ENCODE measurements around the gene GPR84. TPM values are rescaled to one million over a fixed set of nuclear protein-coding genes. Genes with fewer than 3 reads are reported as not detected.
"Not testable (repeated sequence)": the region's sequence is repeated elsewhere in the genome, so short reads cannot be mapped to it uniquely, and the experiment has no call there.

Gene GPR84
- total and polyA plus RNA-seq, 5 donors from 2014 or later, result not detected

DNA sequence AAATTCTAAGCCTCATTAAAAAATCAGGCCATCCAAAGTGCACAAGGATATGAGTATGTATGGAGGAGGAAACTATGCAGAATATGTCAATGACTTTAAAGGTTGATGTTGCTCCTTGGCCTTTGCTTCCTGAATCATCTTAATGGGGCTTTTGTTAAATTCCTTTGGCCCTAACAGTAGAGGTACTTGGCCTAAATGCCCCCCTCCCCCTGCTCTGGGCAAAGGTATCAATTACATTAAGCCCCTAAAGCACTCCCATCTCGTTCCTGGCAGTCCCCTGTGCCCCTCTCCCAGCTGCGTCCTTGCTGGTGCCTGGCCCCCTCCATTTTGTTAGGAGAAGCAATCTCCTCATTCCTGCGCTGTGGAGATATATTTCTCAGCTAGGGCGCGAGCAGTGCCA lies 34.5 kb downstream of the GPR84 start:
- H3K4me3 ChIP-seq (ENCODE audit: low read depth, low read length), result no peak overlapping the region
- no peaks in the 10 kb centered on the region for H3K9me3 Mint-ChIP-seq
- H3K4me1 Mint-ChIP-seq, result peaks cover 13 to 76% (median 49%) of the 10 kb centered on the region in 4 donors
- peaks cover 10% of the 10 kb centered on the region for H3K36me3 Mint-ChIP-seq
- H3K27ac Mint-ChIP-seq, result peak overlapping the region in 1 of 3 donors; percentile 92
- peaks cover 4% of the 10 kb centered on the region for H3K27me3 Mint-ChIP-seq
- no peak overlapping the region for H3K27ac ChIP-seq (ENCODE audit: insufficient read depth, low read length, poor library complexity, severe bottlenecking)
- ATAC-seq (ENCODE audit: low read depth in 2 of 2) (no peak), DNase-seq (no peak)
- peaks cover 3% of the 10 kb centered on the region for H3K36me3 ChIP-seq (ENCODE audit: control insufficient read depth, insufficient read depth, low read length)
- peak overlapping the region in 1 of 4 donors; percentile 20 for H3K4me3 Mint-ChIP-seq
- H3K9me3 ChIP-seq (ENCODE audit: control insufficient read depth in 2 of 2, low read length in 2 of 2), result no peaks in the 10 kb centered on the region
- no peaks in the 10 kb centered on the region for H3K27me3 ChIP-seq (ENCODE audit: control insufficient read depth, insufficient read depth, low read length)
- H3K4me1 ChIP-seq (ENCODE audit: control insufficient read depth, insufficient read depth, low read length, poor library complexity, severe bottlenecking), result peaks cover 56% of the 10 kb centered on the region

DNA sequence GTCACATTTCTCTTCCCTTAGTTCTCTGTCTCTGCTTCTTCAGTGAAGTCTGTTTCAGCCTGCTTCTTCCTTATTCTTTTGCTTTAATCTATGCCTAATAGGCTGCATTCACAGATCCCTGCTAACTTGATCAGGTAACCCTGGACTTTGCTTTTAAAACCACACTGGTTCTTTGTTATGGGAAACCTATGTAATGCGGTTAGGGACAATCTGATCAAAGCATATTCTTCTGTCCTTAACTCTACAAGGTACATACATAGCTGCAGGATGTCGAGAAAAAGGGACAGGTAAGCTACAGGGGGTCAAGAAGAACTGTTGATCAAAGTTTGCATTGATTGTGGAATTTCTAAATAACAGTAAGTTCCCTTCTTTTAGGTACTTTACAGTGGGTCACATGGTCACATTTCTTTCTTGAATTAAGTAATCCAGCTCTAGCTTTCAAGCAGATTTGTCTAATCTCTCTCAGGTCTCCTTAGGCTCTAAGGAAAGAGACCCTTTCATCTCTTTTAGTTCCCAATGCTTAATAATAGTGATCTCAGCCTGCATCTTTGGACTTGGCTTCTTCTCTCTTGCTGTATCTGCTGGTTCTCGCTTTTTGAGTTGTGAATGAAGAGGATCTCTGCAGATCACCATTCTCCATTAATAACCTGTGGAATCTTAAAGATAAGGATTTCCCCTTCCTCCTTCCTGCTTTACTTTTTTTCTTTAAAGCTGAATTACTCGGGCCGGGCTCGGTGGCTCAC lies 35.5 kb downstream of the GPR84 start:
- no peak overlapping the region for H3K27ac ChIP-seq (ENCODE audit: insufficient read depth, low read length, poor library complexity, severe bottlenecking)
- no peak for DNase-seq
- no peaks in the 10 kb centered on the region for H3K9me3 Mint-ChIP-seq

DNA sequence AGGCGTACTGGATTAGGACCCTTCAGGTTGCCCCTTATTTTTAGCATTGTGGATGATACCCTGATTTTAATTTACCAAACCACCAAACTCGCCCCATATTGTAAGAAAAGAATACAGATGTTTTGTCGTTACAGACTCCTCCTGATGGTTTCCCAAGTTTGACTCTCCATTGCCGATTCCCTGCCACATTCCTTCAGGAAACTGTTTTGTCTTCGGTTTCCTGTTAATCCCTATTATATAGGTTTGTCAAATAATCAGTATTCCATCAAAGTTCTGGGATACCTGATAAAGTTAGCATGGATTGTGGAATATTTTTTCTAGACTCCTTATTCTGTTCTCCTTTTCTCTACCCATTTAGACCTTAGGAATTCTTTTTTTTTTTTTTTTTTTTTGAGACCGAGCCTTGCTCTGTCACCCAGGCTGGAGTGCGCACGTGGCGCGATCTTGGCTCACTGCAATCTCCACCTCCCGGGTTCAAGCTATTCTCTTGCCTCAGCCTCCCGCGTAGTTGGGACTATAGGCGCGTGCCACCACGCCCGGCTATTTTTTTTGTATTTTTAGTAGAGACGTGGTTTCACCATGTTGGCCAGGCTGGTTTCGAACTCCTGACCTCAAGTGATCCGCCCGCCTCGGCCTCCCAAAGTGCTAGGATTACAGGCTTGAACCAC lies 38.7 kb downstream of the GPR84 start:
- peaks cover 36% of the 10 kb centered on the region for H3K4me1 ChIP-seq (ENCODE audit: control insufficient read depth, insufficient read depth, low read length, poor library complexity, severe bottlenecking)
- H3K27ac ChIP-seq (ENCODE audit: insufficient read depth, low read length, poor library complexity, severe bottlenecking), result peak overlapping the region; percentile 65
- H3K36me3 ChIP-seq (ENCODE audit: control insufficient read depth, insufficient read depth, low read length); DNase-seq; H3K36me3 Mint-ChIP-seq; H3K27me3 Mint-ChIP-seq; H3K9me3 Mint-ChIP-seq; ATAC-seq (ENCODE audit: low read depth in 2 of 2); H3K27me3 ChIP-seq (ENCODE audit: control insufficient read depth, insufficient read depth, low read length); H3K9me3 ChIP-seq (ENCODE audit: control insufficient read depth in 2 of 2, low read length in 2 of 2): not testable (repeated sequence)
- Mint-ChIP-seq H3K4me1 (peaks cover 10 to 51% (median 37%) of the 10 kb centered on the region in 4 donors), H3K4me3 (peak overlapping the region; percentile 93 to 100 (median 99)), H3K27ac (peak overlapping the region; percentile 94 to 100 (median 98))
- H3K4me3 ChIP-seq (ENCODE audit: low read depth, low read length), result peak overlapping the region; percentile 96

More for the DNA sequence above, 35.5 kb downstream of the GPR84 start:
- peak overlapping the region in 2 of 4 donors; percentile 57 to 76 for H3K4me3 Mint-ChIP-seq
- Histone ChIP-seq H3K4me3 (ENCODE audit: low read depth, low read length) (no peak overlapping the region), H3K36me3 (ENCODE audit: control insufficient read depth, insufficient read depth, low read length) (peaks cover 3% of the 10 kb centered on the region), H3K27me3 (ENCODE audit: control insufficient read depth, insufficient read depth, low read length) (no peaks in the 10 kb centered on the region), H3K9me3 (ENCODE audit: control insufficient read depth in 2 of 2, low read length in 2 of 2) (no peaks in the 10 kb centered on the region), H3K4me1 (ENCODE audit: control insufficient read depth, insufficient read depth, low read length, poor library complexity, severe bottlenecking) (peaks cover 58% of the 10 kb centered on the region)
- no peak for ATAC-seq (ENCODE audit: low read depth in 2 of 2)
- H3K4me1 Mint-ChIP-seq, result peaks cover 13 to 75% (median 55%) of the 10 kb centered on the region in 4 donors
- H3K27me3 Mint-ChIP-seq, result peaks cover 7% of the 10 kb centered on the region
- peaks cover 10% of the 10 kb centered on the region for H3K36me3 Mint-ChIP-seq
- peak overlapping the region; percentile 3 to 92 (median 37) for H3K27ac Mint-ChIP-seq

DNA sequence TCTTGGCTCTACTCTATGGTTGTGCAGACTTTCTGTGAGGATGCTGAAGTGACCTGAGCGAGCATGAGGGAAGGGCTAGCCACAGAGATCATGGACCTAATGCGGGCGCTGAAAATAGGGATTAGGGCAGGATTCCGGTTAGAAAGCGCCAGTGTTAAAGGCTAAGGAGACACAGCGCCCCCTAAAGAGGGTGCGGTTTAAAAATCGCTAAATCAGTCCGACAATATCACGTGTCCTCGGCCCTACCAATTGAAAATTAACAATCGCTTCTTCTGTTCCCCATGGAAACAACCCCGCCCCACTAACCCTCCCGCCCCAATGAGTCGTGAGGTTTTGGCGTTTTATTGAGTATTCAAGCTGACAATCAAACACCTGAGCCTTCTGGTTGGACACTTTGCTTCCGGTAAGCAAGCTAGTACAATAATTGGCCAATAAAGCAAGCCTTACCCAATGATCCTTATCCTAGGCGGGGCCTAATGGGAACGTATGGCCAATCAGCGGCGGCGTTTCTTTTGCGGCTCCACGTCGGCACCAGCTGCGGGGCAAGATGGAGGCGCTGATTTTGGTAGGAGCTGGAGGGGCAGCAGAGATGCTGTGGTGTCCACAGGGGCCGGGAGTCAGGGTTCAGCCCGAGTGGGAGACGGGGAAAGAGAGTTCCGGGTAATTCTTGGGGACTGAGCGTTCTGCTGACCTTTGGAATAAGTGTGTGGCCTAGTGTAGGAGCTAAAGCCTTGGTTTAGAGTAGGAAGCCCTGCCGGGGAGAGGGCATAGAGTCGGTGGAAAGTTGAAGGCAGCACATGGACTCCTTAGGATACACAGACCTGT lies 39.5 kb downstream of the GPR84 start, which contains the start of gene COPZ1:
Gene COPZ1, plus strand, starts transcription at position 515 of the 825 bp plus-strand sequence. Its CDS starts 33 bp downstream, at position 548.
- Histone ChIP-seq H3K27ac (ENCODE audit: insufficient read depth, low read length, poor library complexity, severe bottlenecking) (peak within 1 kb of the TSS; percentile 65), H3K27me3 (ENCODE audit: control insufficient read depth, insufficient read depth, low read length) (no peaks in the 10 kb centered on the region), H3K36me3 (ENCODE audit: control insufficient read depth, insufficient read depth, low read length) (no peaks in the 10 kb centered on the region), H3K4me1 (ENCODE audit: control insufficient read depth, insufficient read depth, low read length, poor library complexity, severe bottlenecking) (peaks cover 29% of the 10 kb centered on the region), H3K4me3 (ENCODE audit: low read depth, low read length) (peak within 1 kb of the TSS; percentile 96), H3K9me3 (ENCODE audit: control insufficient read depth in 2 of 2, low read length in 2 of 2) (no peaks in the 10 kb centered on the region)
- peaks cover 4 to 44% (median 32%) of the 10 kb centered on the region in 4 donors for H3K4me1 Mint-ChIP-seq
- peak within 1 kb of the TSS; percentile 93 to 100 (median 99) for H3K4me3 Mint-ChIP-seq
- H3K36me3 Mint-ChIP-seq, result peaks cover 8% of the 10 kb centered on the region
- peaks cover 7% of the 10 kb centered on the region for H3K27me3 Mint-ChIP-seq
- DNase-seq (peak; percentile 87 to 99 (median 96)), ATAC-seq (ENCODE audit: low read depth in 2 of 2) (peak; percentile 97)
- peak within 1 kb of the TSS; percentile 94 to 100 (median 98) for H3K27ac Mint-ChIP-seq
- H3K9me3 Mint-ChIP-seq, result no peaks in the 10 kb centered on the region

DNA sequence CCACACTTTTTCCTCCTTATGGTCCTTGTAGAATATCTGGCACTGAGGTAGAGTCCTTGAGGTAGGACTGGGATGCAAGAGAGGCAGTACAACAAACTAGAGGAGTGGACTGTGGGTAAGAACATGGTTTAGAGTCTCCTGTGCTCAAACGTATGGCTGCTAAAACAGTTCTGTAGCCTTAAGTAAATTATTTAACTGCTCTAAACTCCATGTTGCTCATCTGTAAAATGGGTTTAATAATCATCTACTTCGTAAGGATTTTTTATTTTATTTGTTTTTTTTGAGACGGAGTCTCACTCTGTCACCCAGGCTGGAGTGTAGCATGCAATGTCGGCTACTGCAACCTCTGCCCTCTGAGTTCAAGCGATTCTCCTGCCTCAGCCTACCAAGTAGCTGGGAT lies 42.9 kb downstream of the GPR84 start:
- Mint-ChIP-seq H3K27me3 (peaks cover 7% of the 10 kb centered on the region), H3K36me3 (peaks cover 4% of the 10 kb centered on the region), H3K27ac (no peak overlapping the region), H3K9me3 (no peaks in the 10 kb centered on the region), H3K4me1 (peaks cover 4 to 19% (median 11%) of the 10 kb centered on the region in 4 donors), H3K4me3 (no peak overlapping the region)
- H3K36me3 ChIP-seq (ENCODE audit: control insufficient read depth, insufficient read depth, low read length), result no peaks in the 10 kb centered on the region
- H3K27me3 ChIP-seq (ENCODE audit: control insufficient read depth, insufficient read depth, low read length), result no peaks in the 10 kb centered on the region
- H3K27ac ChIP-seq (ENCODE audit: insufficient read depth, low read length, poor library complexity, severe bottlenecking), result no peak overlapping the region
- peaks cover 12% of the 10 kb centered on the region for H3K4me1 ChIP-seq (ENCODE audit: control insufficient read depth, insufficient read depth, low read length, poor library complexity, severe bottlenecking)
- no peak overlapping the region for H3K4me3 ChIP-seq (ENCODE audit: low read depth, low read length)
- ATAC-seq (ENCODE audit: low read depth in 2 of 2), result no peak
- H3K9me3 ChIP-seq (ENCODE audit: control insufficient read depth in 2 of 2, low read length in 2 of 2), result no peaks in the 10 kb centered on the region
- DNase-seq, result no peak

Other genes starting within 250 kb of the GPR84 start
- gene SMUG1, start 175.5 kb downstream of the GPR84 start, total RNA-seq, result 13.0 TPM
- 10 to 100 TPM; 24.5 to 38.1 (median 30.7) TPM for gene SMUG1, start 175.5 kb downstream of the GPR84 start, polyA plus RNA-seq
- 38.9 TPM for gene CBX5, start 84.4 kb downstream of the GPR84 start, total RNA-seq
- 10 to 100 TPM; 18.2 to 21.5 (median 19.6) TPM for gene CBX5, start 84.4 kb downstream of the GPR84 start, polyA plus RNA-seq
- gene HNRNPA1, start 83.8 kb downstream of the GPR84 start, total RNA-seq, result 1,288 TPM
- 100 to 1,000 TPM; 750 to 913 (median 830) TPM for gene HNRNPA1, start 83.8 kb downstream of the GPR84 start, polyA plus RNA-seq
- 2.8 TPM for gene NFE2, start 63.5 kb downstream of the GPR84 start, total RNA-seq
- gene NFE2, start 63.5 kb downstream of the GPR84 start, polyA plus RNA-seq, result under 1 TPM in 1 of 4 donors, not detected in 3; 0.18 TPM
- 65.3 TPM for gene COPZ1, start 39.4 kb downstream of the GPR84 start, total RNA-seq
- gene COPZ1, start 39.4 kb downstream of the GPR84 start, polyA plus RNA-seq, result 100 to 1,000 TPM; 151 to 213 (median 168) TPM
- 0.86 TPM for gene ZNF385A, start 20.2 kb upstream of the GPR84 start, total RNA-seq
- under 1 TPM in 2 of 4 donors, not detected in 2; 0.14 to 0.17 TPM for gene ZNF385A, start 20.2 kb upstream of the GPR84 start, polyA plus RNA-seq
- 57.4 TPM for gene ITGA5, start 54.8 kb upstream of the GPR84 start, total RNA-seq
- 10 to 100 TPM; 18.6 to 31.8 (median 23.7) TPM for gene ITGA5, start 54.8 kb upstream of the GPR84 start, polyA plus RNA-seq
- gene GTSF1, start 109.1 kb upstream of the GPR84 start, total RNA-seq, result 3.0 TPM
- 10 to 100 TPM; 12.7 to 30.3 (median 18.4) TPM for gene GTSF1, start 109.1 kb upstream of the GPR84 start, polyA plus RNA-seq
- 142 TPM for gene NCKAP1L, start 133.3 kb upstream of the GPR84 start, total RNA-seq
- 100 to 1,000 TPM in 2 of 4 donors, 10 to 100 TPM in 2; 91.3 to 138 (median 115) TPM for gene NCKAP1L, start 133.3 kb upstream of the GPR84 start, polyA plus RNA-seq
- gene PDE1B, start 185.1 kb upstream of the GPR84 start, total RNA-seq, result 19.4 TPM
- gene PDE1B, start 185.1 kb upstream of the GPR84 start, polyA plus RNA-seq, result 1 to 10 TPM in 1 of 4 donors, under 1 TPM in 2, not detected in 1; 0.44 to 2.3 (median 0.67) TPM
- not detected for gene PPP1R1A, start 224.2 kb upstream of the GPR84 start, total RNA-seq
- not detected for gene PPP1R1A, start 224.2 kb upstream of the GPR84 start, polyA plus RNA-seq